HCT116 (cell line): ENCODE measurements around the gene VPS35L.

Experiments
- CBX3 ChIP-seq: IDR thresholded peaks from 2 replicates; pipeline ENCODE4 v1.6.1; 2012; ENCODE audit warnings: low read depth
- CTCF ChIP-seq, 3 experiments: fragments of 200-600 bp in 1 of 3; sonication (generic) in 1 of 3; IDR thresholded peaks in 2 of 3; conservative IDR thresholded peaks in 1 of 3; 2 replicates each; pipeline ENCODE4 v1.5.1; 2012 to 2017; ENCODE audit warnings: low read depth in 2 of 3, low read length in 2 of 3, antibody characterized with exemption in 1 of 3, borderline replicate concordance in 1 of 3, control low read depth in 1 of 3, mild to moderate bottlenecking in 1 of 3, mixed read lengths in 1 of 3, mixed run types in 1 of 3, moderate library complexity in 1 of 3; ENCODE audit not compliant: insufficient read depth in 1 of 3
- EZH2 ChIP-seq: fragments of 200-600 bp; sonication (generic); IDR thresholded peaks from 2 replicates; pipeline ENCODE4 v1.6.1; 2017; ENCODE audit warnings: antibody characterized with exemption, mixed run types
- EZH2phosphoT487 ChIP-seq: fragments of 200-600 bp; IDR thresholded peaks from 2 replicates; pipeline ENCODE4 v1.6.1; 2018; ENCODE audit warnings: antibody characterized with exemption, borderline replicate concordance
- JUND ChIP-seq: IDR thresholded peaks from 2 replicates; pipeline ENCODE4 v1.6.1; 2012
- POLR2A ChIP-seq: IDR thresholded peaks from 2 replicates; pipeline ENCODE4 v1.7.0; 2011; ENCODE audit warnings: borderline replicate concordance; ENCODE audit not compliant: insufficient read depth, insufficient read length; ENCODE audit errors: extremely low read depth
- POLR2AphosphoS5 ChIP-seq: IDR thresholded peaks from 2 replicates; pipeline ENCODE4 v1.6.1; 2011; ENCODE audit warnings: mild to moderate bottlenecking, low read depth, low read length, moderate library complexity
- RAD21 ChIP-seq: IDR thresholded peaks from 2 replicates; pipeline ENCODE4 v1.6.1; 2012; ENCODE audit warnings: low read depth, mild to moderate bottlenecking
- SRF ChIP-seq: IDR thresholded peaks from 2 replicates; pipeline ENCODE4 v1.6.1; 2012; ENCODE audit warnings: low read depth
- YY1 ChIP-seq: IDR thresholded peaks from 2 replicates; pipeline ENCODE4 v1.6.1; 2011; ENCODE audit warnings: low read length, low read depth, moderate library complexity, mild to moderate bottlenecking; ENCODE audit not compliant: insufficient replicate concordance; ENCODE audit errors: extremely low read depth
- ZFX ChIP-seq: fragments of 450-650 bp; IDR thresholded peaks from 2 replicates; pipeline ENCODE4 v1.6.1; 2017
- ZNF274 ChIP-seq: fragments of 200-500 bp; sonication (Bioruptor generic); IDR thresholded peaks from 2 replicates; pipeline ENCODE4 v1.6.1; 2014; ENCODE audit warnings: mild to moderate bottlenecking, low read depth, low read length, inconsistent platforms
- TF ChIP-seq, protein P1 (sequence below): IDR thresholded peaks from 2 replicates; pipeline ENCODE4 v1.6.1; 2012; ENCODE audit warnings: low read depth

GRCh38 chr16:19741354-19741753 lies 185.9 kb downstream of the VPS35L start:
- TF ChIP-seq ZFX, result no peak
- TF ChIP-seq RAD21, result no peak
- TF ChIP-seq JUND, result no peak
- TF ChIP-seq EZH2, result no peak
- TF ChIP-seq YY1, result no peak
- TF ChIP-seq CTCF (IDR thresholded peaks at IDR 0.05 in 2 of 3, conservative IDR thresholded peaks at IDR 0.05 in 1 of 3; ENCODE audit: borderline replicate concordance in 1 of 3, insufficient read depth in 1 of 3, low read depth in 2 of 3, low read length in 2 of 3), result no peak
- no peak for TF ChIP-seq POLR2AphosphoS5
- no peak for TF ChIP-seq CBX3
- TF ChIP-seq POLR2A, result no peak
- TF ChIP-seq, protein P1, sequence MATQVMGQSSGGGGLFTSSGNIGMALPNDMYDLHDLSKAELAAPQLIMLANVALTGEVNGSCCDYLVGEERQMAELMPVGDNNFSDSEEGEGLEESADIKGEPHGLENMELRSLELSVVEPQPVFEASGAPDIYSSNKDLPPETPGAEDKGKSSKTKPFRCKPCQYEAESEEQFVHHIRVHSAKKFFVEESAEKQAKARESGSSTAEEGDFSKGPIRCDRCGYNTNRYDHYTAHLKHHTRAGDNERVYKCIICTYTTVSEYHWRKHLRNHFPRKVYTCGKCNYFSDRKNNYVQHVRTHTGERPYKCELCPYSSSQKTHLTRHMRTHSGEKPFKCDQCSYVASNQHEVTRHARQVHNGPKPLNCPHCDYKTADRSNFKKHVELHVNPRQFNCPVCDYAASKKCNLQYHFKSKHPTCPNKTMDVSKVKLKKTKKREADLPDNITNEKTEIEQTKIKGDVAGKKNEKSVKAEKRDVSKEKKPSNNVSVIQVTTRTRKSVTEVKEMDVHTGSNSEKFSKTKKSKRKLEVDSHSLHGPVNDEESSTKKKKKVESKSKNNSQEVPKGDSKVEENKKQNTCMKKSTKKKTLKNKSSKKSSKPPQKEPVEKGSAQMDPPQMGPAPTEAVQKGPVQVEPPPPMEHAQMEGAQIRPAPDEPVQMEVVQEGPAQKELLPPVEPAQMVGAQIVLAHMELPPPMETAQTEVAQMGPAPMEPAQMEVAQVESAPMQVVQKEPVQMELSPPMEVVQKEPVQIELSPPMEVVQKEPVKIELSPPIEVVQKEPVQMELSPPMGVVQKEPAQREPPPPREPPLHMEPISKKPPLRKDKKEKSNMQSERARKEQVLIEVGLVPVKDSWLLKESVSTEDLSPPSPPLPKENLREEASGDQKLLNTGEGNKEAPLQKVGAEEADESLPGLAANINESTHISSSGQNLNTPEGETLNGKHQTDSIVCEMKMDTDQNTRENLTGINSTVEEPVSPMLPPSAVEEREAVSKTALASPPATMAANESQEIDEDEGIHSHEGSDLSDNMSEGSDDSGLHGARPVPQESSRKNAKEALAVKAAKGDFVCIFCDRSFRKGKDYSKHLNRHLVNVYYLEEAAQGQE, result no peak
- no peak for TF ChIP-seq SRF
- no peak for TF ChIP-seq ZNF274
- no peak for TF ChIP-seq EZH2phosphoT487
